OCI-M2 (cell line): ENCODE measurements around the gene OMD.

ENCODE experiments used
- DNase-seq: peaks from one replicate; lab custom pipeline; 2025; ENCODE audit not compliant: unreplicated experiment; lab: John Stamatoyannopoulos, UW

Gene OMD

GRCh38 chr9:92373167-92373566 lies 51.1 kb downstream of the OMD start:
- no peak for DNase-seq

GRCh38 chr9:92369075-92369474 lies 55.2 kb downstream of the OMD start:
- DNase-seq: no peak
